GM21381 (cell line): ENCODE results near the gene LUC7L3.
"Not testable (repeated sequence)": the region's sequence is repeated elsewhere in the genome, so short reads cannot be mapped to it uniquely, and the experiment has no call there.

Experiments used
- ATAC-seq: cut with Tn5 transposase; IDR thresholded peaks from one replicate; pipeline ENCODE4 v1.9.1; 2021; ENCODE audit warnings: mild to moderate bottlenecking, moderate library complexity; ENCODE audit not compliant: unreplicated experiment

LUC7L3 gene, protein sequence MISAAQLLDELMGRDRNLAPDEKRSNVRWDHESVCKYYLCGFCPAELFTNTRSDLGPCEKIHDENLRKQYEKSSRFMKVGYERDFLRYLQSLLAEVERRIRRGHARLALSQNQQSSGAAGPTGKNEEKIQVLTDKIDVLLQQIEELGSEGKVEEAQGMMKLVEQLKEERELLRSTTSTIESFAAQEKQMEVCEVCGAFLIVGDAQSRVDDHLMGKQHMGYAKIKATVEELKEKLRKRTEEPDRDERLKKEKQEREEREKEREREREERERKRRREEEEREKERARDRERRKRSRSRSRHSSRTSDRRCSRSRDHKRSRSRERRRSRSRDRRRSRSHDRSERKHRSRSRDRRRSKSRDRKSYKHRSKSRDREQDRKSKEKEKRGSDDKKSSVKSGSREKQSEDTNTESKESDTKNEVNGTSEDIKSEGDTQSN

DNA sequence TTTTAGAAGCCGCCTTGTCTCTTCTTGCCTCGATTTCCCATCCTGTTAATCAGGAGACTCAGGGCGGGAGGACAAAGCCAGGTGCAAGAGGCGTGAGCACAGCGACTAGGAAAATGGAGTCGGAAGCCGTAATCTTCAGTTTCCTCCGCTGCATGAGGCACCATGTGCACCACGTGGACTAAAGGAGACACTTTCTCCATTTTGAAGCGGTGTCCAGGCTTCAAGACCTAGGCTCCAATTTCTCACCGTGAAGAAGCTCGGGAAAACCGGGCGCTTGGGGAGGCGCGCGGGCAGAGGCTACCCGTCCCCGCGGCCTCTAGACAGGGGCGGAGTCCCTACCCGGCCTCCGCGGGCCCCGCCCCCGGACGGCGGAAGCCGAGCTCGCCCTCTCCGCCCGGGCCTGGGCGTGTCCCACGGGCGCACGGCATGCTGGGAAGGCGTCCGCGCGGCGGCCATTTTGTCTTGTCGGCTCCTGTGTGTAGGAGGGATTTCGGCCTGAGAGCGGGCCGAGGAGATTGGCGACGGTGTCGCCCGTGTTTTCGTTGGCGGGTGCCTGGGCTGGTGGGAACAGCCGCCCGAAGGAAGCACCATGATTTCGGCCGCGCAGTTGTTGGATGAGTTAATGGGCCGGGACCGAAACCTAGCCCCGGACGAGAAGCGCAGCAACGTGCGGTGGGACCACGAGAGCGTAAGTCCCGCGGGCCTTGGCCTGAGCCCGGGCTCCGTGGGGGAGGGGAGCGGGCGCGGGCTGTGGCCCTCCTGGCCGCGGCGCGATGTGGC is at the start of gene LUC7L3:
Gene LUC7L3, plus strand, starts transcription at position 460 of the 780 bp plus-strand sequence. Its CDS starts 130 bp downstream, at position 590.
- ATAC-seq, result peak; percentile 89

DNA sequence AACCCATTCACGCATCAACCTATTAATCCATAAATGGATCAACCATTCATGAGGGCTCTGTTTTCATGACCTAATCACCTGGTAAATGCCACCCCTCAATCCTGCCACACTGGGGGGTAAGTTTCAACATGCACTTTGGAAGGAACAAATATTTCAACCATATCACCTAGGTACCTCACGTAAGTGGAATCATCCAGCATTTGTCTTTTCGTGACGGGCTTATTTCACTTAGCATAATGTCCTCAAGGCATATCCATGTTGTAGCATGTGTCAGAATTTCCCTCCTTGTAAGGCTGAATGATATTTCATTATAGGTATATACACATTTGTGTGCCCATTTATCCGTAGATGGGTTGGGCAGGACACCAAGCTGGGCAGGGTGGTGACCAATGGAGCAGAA is 47.3 kb upstream of the LUC7L3 start:
- no peak for ATAC-seq

DNA sequence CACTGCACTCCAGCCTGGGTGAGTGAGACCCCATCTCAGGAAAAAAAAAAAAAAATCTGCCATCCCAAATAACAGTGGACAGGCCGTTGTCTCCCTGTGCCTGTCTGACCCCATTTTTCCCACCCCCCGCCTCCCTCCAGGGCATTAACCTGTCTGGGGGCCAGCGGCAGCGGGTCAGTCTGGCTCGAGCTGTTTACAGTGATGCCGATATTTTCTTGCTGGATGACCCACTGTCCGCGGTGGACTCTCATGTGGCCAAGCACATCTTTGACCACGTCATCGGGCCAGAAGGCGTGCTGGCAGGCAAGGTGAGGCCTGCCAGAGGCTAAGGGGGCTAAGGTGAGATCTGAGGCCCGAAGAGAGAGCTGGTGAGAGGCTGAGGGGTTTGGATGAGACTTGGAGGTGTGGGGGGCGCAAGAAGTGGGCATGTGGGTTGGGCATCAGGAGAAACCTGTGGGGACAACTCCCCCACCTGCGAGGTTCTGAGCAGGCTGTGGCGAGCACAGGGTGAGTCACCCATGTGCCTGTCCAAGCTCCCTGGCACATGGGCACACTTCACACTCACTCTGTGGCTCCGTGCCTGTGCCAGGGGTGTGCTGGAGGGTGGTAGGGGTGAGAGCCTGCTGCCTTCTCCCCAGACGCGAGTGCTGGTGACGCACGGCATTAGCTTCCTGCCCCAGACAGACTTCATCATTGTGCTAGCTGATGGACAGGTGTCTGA is 46.4 kb upstream of the LUC7L3 start:
- no peak for ATAC-seq

DNA sequence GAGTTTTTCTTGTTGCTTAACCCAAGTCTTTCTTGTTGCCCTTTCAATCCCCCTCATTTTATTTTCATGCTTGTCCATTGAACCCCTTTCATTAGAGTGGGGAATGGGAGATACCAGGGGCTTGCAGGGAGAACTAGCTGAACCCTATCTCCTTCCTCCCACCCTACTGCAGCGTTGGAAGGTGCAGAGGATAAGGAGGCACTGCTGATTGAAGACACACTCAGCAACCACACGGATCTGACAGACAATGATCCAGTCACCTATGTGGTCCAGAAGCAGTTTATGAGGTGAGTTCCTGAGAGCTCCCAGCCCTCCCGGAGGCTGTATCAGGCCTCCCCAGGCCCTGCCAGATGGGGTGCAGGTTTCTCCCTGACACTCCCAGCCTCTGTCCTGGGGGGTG is 44.2 kb upstream of the LUC7L3 start:
- no peak for ATAC-seq

DNA sequence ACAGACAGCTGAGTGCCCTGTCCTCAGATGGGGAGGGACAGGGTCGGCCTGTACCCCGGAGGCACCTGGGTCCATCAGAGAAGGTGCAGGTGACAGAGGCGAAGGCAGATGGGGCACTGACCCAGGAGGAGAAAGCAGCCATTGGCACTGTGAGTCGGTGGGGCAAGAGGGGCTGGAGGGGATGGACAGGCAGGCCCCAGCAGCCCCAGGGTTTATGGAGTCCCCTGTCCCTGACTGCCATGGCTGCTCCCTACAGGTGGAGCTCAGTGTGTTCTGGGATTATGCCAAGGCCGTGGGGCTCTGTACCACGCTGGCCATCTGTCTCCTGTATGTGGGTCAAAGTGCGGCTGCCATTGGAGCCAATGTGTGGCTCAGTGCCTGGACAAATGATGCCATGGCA is 43.8 kb upstream of the LUC7L3 start:
- no peak for ATAC-seq

DNA sequence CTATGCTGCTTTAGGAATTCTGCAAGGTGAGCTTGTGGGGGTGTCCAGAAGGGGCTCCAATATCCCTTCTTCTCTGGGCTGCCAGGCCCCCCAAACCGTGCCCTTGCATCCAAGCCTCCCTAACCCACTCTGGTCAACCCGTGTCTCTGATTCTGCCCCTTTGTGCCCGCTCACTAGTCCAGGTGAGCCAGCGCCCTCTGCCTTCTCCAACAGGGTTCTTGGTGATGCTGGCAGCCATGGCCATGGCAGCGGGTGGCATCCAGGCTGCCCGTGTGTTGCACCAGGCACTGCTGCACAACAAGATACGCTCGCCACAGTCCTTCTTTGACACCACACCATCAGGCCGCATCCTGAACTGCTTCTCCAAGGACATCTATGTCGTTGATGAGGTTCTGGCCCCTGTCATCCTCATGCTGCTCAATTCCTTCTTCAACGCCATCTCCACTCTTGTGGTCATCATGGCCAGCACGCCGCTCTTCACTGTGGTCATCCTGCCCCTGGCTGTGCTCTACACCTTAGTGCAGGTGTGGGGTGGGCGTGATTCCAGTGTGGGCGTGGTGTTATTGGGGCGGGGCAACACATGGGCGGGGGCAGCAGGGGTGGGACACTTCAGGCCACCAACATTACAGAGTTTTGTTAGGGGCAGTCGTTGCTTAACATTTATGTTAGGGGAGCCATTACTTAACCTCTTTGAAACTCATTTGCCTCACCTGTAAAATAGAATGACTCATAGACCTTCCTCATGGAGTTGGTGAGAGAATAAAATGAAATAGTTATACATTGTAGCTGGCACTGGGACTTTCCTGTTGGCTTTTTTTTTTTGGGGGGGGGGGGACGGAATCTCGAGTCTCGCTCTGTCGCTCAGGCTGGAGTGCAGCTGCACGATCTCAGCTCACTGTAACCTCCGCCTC is 43.1 kb upstream of the LUC7L3 start:
- ATAC-seq, result no peak

DNA sequence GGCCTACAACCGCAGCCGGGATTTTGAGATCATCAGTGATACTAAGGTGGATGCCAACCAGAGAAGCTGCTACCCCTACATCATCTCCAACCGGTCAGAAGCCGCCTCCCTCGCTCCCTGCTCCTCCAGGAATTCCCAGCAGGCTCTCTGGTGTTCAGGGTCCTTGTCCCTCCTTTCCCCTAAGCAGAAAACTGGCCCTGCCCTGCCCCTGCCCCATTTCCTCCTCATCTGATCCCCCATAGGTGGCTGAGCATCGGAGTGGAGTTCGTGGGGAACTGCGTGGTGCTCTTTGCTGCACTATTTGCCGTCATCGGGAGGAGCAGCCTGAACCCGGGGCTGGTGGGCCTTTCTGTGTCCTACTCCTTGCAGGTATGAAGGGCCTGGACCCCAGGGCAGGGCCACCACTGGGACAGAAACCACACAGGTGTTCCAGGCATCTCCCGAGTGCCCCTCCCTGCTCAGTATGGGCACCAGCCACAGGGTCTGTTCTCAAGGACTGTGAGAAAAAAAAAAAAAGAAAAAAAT is 41.5 kb upstream of the LUC7L3 start:
- ATAC-seq, result no peak

DNA sequence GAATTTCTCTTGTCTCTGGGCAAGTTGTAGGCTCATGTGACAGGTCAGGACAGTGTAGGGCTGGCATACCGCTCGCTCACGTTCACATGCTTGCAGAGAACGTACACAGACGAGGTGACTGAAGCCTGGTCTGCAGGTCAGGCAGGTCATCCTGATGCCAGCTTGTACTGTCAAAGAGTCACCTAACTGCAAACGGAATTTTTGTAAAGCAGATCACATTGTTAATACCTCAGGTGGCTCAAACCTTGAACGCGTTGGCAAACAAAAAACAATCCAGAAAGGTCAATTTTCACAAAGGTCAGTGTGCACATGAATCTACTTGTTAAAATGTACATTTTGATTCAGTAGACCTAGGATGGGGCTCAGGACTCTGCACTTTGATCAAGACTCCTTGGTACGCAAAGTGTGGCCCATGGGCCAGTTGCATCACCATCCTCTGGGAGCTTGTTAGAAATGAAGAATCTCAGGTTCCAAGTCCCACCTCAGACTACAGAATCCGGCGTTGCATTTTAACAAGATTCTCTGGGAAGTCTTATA is 40.3 kb upstream of the LUC7L3 start:
- ATAC-seq, result no peak

DNA sequence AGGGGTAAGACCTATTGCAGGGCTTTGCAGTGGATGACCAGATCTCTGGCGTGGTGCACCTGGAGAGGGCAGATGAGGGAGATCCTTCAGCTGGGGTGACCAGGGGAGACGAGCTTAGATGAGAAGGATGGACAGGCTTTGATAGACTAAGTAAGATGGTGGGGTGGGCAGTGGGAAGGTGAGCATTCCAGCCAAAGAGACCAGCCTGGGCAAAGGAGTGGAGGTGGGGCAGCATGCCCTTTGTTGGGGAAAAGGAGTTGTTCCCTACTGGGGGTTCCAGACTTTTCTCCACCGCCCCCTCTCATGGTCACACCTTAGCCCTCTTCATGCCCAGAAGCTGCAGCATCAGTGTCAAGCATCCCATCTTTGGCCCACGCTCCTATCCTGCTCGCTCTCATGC is 39.3 kb upstream of the LUC7L3 start:
- ATAC-seq, result no peak

DNA sequence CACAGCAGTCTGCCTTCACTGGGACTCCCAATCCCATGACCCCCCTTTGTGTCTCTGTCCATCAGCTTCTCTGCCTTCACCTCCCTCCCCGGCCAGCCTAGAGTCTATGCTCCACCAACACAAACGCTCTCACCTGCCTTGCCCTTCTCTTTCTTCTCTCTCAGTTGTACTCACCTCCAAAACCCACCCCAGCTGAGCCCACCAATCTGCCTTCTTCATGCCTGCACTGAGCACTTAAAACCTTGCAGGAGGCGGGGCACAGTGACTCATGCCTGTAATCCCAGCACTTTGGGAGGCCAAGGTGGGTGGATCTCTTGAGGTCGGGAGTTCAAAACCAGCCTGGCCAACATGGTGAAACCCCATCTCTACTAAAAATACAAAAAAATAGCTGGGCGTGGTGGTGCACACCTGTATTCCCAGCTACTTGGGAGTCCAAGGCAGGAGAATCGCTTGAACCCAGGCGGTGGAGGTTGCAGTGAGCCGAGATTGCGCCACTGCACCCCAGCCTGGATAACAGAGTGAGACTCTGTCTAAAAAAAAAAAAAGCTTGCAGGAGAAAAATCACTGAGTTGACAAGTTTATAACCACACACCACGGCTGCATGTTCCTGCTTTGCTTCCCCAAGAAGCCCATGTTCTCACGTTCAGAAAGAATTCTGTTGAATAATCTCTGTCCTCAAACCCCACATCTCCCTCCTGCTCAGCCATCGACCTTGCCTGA is 38.7 kb upstream of the LUC7L3 start:
- ATAC-seq, result not testable (repeated sequence)

DNA sequence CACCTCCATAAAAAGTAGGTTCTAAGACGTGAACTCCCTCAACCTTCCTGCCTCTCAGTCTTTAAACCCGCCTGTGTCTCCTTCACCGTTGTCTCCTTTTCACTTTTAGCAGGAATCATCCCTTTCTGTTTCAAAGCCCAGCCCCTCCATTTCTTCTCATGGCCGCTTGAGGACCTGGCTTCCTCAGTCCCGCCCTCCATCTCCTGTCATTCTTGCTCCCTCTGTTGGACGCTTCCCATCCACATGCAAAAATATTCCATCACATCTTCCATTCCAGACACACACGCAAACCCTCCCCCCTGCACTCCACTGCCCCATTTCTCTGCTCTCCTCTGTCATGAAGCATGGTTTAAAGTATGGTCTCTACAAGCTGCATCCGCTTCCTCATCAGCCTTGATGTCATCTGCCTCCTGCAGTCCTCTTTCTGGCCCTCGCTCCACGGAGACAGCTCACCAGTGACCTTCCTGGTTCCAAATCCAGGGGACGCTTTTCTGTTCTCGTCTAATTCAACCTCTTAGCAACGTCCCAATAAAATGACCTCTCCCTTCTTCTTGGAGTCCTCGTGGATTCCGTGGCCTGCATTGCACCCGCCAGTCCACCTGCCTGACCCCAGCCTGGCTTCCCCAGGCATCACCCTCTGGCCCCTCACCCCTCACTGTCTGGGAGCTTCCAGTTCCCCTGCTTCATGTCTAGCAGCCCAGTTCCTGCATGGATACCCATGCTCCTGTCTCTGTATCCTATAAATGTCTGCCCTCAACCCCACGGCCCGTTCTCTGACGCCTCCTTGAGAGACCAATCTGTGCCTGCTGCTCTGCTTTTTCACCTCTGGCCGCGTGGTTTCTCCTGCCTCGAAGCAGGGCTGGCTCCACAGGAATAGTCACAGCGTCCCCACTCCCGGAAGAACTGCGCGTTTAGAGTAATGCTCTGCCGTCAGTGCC is 37.9 kb upstream of the LUC7L3 start:
- no peak for ATAC-seq

DNA sequence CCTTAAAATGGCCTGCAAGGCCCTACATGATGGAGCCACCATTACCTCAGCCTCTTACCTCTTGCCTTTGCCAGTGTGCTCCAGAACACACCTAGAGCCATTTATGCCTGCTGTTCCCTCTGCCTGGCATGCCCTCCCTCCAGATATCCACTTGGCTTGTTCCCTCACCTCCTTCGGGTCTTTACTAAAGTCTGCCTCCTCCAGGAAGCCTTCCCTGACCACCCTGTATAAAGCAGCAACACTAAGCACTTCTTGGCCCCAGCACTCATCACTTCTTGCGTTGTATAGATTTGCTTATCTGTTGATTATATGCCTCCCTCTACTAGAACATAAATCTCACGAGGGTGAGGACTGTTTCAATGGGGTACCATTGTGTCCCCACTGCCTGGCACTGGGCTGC is 37.0 kb upstream of the LUC7L3 start:
- ATAC-seq, result no peak

DNA sequence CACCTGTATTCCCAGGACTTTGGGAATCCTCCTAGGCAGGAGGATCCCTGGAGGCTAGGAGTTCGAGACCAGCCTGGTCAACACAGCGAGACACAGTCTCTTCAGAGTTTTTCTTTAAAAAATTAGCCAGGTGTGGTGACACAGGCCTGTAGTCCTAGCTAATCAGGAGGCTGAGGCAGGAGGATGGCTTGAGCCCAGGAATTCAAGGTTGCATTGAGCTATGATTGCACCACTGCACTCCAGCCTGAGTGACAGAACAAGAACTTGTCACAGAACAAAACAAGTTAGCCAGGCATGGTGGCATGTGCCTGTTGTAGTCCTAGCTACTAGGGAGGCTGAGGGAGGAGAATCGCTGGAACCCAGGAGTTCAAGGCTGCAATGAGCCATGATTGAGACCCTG is 36.5 kb upstream of the LUC7L3 start:
- no peak for ATAC-seq

DNA sequence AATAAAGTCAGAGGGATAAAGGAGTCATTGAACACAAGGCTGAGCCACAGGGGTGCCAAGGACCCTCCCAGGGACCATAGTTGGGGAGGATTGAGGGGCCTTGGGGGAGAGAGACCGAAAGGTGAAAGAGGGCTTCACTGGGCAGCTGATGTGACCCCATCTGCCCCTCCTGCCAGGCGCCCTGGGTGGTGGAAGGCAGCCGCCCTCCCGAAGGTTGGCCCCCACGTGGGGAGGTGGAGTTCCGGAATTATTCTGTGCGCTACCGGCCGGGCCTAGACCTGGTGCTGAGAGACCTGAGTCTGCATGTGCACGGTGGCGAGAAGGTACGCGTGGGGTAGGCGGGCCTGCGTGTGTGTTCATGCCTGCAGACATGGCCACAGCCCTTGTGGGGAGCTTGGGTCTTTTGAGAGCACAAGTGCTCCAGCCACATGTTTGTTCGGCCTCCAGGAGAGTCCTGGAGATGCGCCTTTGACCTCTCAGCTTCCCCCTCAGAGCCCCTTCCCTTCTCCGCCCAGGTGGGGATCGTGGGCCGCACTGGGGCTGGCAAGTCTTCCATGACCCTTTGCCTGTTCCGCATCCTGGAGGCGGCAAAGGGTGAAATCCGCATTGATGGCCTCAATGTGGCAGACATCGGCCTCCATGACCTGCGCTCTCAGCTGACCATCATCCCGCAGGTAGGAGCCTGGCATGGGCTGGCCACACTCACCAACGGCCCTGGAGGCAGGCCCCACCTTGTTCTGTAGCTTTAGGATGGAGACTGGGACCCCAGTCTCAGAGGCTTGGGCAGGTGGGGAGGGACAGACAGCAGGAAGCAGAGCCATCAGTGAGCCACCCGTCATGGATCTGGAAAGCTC is 35.7 kb upstream of the LUC7L3 start:
- no peak for ATAC-seq

DNA sequence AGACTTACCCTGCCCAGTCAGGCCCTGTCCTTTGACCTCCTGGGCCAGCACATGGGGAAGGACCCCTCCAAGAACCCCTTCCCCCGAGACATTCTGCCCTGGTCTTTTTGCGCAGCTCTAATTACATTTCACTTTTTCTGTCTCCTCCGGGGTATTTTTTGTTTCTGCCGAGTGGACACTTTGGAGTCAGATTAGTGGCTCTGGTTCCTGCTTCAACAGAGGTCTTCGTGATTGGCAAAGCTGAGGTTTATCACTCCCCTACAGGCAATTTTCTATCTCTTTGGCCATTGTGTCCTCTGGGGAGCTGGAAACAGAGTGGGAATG is 35.2 kb upstream of the LUC7L3 start:
- no peak for ATAC-seq

DNA sequence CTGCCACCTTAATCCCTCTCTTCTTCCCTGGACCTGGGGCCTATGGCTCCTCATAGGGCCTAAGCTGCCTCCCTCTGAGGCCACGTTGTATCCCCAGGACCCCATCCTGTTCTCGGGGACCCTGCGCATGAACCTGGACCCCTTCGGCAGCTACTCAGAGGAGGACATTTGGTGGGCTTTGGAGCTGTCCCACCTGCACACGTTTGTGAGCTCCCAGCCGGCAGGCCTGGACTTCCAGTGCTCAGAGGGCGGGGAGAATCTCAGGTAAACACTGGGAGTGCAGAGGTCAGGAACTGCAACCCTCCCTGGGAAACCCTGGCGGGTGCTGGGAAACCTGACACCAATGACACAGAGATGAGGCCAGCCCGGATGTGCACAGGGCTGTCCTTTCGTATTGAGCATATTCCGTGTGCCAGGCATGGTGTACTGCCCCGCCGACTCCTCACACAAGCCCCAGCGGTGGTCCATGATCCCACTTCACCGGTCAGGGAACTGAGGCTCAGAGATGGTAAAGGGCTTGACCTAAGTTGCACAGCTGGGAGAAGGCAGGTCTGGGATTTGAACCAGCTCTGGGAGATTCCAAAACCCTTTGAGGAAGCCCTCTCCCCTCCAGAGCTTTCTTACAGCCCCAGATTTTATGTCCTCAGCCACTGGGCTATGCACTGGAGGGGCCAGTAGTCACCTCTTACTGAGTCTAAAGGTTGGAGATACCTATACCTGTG is 34.6 kb upstream of the LUC7L3 start:
- no peak for ATAC-seq

DNA sequence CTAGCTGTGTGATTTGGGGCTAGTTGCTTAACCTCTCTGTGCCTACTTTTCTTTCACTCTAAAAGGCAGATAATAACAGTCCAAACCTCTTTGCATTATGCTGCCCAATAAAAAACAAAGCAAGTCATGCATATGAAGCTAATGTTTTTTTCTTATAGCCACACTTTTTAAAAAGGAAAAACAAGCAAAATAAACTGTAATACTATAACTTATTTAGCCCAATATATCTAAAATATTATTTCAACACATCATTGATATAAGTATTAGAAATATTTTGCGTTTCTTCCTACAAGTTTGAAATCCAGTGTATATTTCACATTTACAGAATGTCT is 34.1 kb upstream of the LUC7L3 start:
- ATAC-seq, result no peak
